ENCODE data around the gene CGB2.
A peak's percentile ranks its signal among the peaks of the same experiment; 100 is the strongest.

Gene CGB2

GRCh38 chr19:49031642-49032301 is at the start of gene CGB2:
Gene CGB2 (plus strand): TSS chr19:49031890. CDS start chr19:49032096, 206 bp downstream.
- peak; percentile 65 to 81 for DNase-seq (ENCODE audit: low read depth in 2 of 2)

GRCh38 chr19:48982280-48982679 is 49.4 kb upstream of the CGB2 start:
- DNase-seq (ENCODE audit: low read depth in 2 of 2) = no peak

- DNase-seq (ENCODE audit: low read depth in 2 of 2) = no peak
Measured at GRCh38 chr19:48985711-48986110, 46.0 kb upstream of the CGB2 start.

- DNase-seq (ENCODE audit: low read depth in 2 of 2) = no peak
Measured at GRCh38 chr19:48986211-48986610, 45.5 kb upstream of the CGB2 start.

GRCh38 chr19:48987323-48987722 is 44.4 kb upstream of the CGB2 start:
- DNase-seq (ENCODE audit: low read depth in 2 of 2) = no peak

- no peak for DNase-seq (ENCODE audit: low read depth in 2 of 2)
Measured at GRCh38 chr19:48988286-48988685, 43.4 kb upstream of the CGB2 start.

- no peak for DNase-seq (ENCODE audit: low read depth in 2 of 2)
Measured at GRCh38 chr19:48988860-48989259, 42.8 kb upstream of the CGB2 start.

- DNase-seq (ENCODE audit: low read depth in 2 of 2) = no peak
Measured at GRCh38 chr19:48989701-48990291, 41.9 kb upstream of the CGB2 start.

GRCh38 chr19:48990400-48990799 is 41.3 kb upstream of the CGB2 start:
- no peak for DNase-seq (ENCODE audit: low read depth in 2 of 2)

- no peak for DNase-seq (ENCODE audit: low read depth in 2 of 2)
Measured at GRCh38 chr19:48991011-48991609, 40.6 kb upstream of the CGB2 start.

GRCh38 chr19:48991873-48992580 is 39.7 kb upstream of the CGB2 start:
- DNase-seq (ENCODE audit: low read depth in 2 of 2) = no peak

GRCh38 chr19:48992581-48993174 is 39.0 kb upstream of the CGB2 start:
- no peak for DNase-seq (ENCODE audit: low read depth in 2 of 2)

- peak; percentile 98 to 99 for DNase-seq (ENCODE audit: low read depth in 2 of 2)
Measured at GRCh38 chr19:48993175-48994034, 38.3 kb upstream of the CGB2 start, which contains the start of the genes GYS1 and RUVBL2. Gene GYS1 (minus strand): TSS chr19:48993309. CDS start chr19:48993112, 197 bp downstream. Gene RUVBL2 (plus strand): TSS chr19:48993887. CDS start chr19:48993912, 25 bp downstream.

- no peak for DNase-seq (ENCODE audit: low read depth in 2 of 2)
Measured at GRCh38 chr19:48994035-48994386, 37.7 kb upstream of the CGB2 start.

- DNase-seq (ENCODE audit: low read depth in 2 of 2) = peak; percentile 41 to 44
Measured at GRCh38 chr19:48997972-48998371, 33.7 kb upstream of the CGB2 start.

GRCh38 chr19:48999481-49000325 is 32.0 kb upstream of the CGB2 start:
- peak; percentile 49 to 55 for DNase-seq (ENCODE audit: low read depth in 2 of 2)

- DNase-seq (ENCODE audit: low read depth in 2 of 2) = no peak
Measured at GRCh38 chr19:49004133-49004532, 27.6 kb upstream of the CGB2 start.

GRCh38 chr19:49004964-49005614 is 26.6 kb upstream of the CGB2 start:
- DNase-seq (ENCODE audit: low read depth in 2 of 2) = no peak

- DNase-seq (ENCODE audit: low read depth in 2 of 2) = no peak
Measured at GRCh38 chr19:49006905-49007304, 24.8 kb upstream of the CGB2 start.

- DNase-seq (ENCODE audit: low read depth in 2 of 2) = no peak
Measured at GRCh38 chr19:49009828-49010227, 21.9 kb upstream of the CGB2 start.
